GM06990 (cell line): Measurements from ENCODE around the gene SLC6A18.

Experiments
- DNase-seq: peaks from one replicate; pipeline ENCODE4 v3.0.0-alpha.2; 2011; ENCODE audit not compliant: insufficient read length; ENCODE audit errors: extremely low read depth
- H3K27me3 ChIP-seq: replicated peaks from 2 replicates; pipeline ENCODE4 v1.6.0; 2011; ENCODE audit warnings: low read length; ENCODE audit not compliant: control insufficient read depth, insufficient read depth
- H3K36me3 ChIP-seq: 2 replicates; pipeline ENCODE4 v1.5.1; 2011; ENCODE audit warnings: low read length; ENCODE audit not compliant: control insufficient read depth, insufficient read depth
- H3K4me3 ChIP-seq: replicated peaks from 2 replicates; pipeline ENCODE4 v1.5.1; 2011; ENCODE audit warnings: low read depth, mild to moderate bottlenecking, control low read depth, low read length
- TF ChIP-seq, protein P1 (sequence below): IDR thresholded peaks from 2 replicates; pipeline ENCODE4 v1.5.1; 2011; ENCODE audit warnings: low read length, control low read depth, mild to moderate bottlenecking, inconsistent platforms; ENCODE audit not compliant: insufficient read depth, poor library complexity, severe bottlenecking

The SLC6A18 gene, protein sequence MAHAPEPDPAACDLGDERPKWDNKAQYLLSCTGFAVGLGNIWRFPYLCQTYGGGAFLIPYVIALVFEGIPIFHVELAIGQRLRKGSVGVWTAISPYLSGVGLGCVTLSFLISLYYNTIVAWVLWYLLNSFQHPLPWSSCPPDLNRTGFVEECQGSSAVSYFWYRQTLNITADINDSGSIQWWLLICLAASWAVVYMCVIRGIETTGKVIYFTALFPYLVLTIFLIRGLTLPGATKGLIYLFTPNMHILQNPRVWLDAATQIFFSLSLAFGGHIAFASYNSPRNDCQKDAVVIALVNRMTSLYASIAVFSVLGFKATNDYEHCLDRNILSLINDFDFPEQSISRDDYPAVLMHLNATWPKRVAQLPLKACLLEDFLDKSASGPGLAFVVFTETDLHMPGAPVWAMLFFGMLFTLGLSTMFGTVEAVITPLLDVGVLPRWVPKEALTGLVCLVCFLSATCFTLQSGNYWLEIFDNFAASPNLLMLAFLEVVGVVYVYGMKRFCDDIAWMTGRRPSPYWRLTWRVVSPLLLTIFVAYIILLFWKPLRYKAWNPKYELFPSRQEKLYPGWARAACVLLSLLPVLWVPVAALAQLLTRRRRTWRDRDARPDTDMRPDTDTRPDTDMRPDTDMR

DNA sequence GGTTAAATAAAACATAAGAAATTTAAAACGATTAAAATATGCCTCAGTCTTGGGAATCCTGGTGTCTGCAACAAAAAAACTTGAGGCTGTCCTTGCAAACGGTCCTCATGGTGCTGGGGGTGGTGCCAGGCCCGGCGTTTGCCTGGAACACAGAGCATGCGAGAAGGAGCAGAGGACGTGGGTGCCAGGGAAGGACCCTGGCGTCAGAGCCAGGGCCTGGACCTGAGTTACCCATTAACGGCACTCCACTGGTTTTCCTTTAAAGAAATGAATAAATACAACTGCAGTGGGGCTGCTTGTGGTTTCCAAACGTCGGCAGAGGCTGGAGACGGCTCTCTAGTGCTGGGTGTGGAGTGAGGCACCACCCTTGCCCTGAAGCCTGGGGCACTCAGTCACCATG lies at the start of gene SLC6A18:
SLC6A18 (plus strand) TSS at position 301 of the 400 bp plus-strand sequence; CDS start at position 398, 97 bp downstream.
- TF ChIP-seq, protein P1, sequence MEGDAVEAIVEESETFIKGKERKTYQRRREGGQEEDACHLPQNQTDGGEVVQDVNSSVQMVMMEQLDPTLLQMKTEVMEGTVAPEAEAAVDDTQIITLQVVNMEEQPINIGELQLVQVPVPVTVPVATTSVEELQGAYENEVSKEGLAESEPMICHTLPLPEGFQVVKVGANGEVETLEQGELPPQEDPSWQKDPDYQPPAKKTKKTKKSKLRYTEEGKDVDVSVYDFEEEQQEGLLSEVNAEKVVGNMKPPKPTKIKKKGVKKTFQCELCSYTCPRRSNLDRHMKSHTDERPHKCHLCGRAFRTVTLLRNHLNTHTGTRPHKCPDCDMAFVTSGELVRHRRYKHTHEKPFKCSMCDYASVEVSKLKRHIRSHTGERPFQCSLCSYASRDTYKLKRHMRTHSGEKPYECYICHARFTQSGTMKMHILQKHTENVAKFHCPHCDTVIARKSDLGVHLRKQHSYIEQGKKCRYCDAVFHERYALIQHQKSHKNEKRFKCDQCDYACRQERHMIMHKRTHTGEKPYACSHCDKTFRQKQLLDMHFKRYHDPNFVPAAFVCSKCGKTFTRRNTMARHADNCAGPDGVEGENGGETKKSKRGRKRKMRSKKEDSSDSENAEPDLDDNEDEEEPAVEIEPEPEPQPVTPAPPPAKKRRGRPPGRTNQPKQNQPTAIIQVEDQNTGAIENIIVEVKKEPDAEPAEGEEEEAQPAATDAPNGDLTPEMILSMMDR, result no peak

DNA sequence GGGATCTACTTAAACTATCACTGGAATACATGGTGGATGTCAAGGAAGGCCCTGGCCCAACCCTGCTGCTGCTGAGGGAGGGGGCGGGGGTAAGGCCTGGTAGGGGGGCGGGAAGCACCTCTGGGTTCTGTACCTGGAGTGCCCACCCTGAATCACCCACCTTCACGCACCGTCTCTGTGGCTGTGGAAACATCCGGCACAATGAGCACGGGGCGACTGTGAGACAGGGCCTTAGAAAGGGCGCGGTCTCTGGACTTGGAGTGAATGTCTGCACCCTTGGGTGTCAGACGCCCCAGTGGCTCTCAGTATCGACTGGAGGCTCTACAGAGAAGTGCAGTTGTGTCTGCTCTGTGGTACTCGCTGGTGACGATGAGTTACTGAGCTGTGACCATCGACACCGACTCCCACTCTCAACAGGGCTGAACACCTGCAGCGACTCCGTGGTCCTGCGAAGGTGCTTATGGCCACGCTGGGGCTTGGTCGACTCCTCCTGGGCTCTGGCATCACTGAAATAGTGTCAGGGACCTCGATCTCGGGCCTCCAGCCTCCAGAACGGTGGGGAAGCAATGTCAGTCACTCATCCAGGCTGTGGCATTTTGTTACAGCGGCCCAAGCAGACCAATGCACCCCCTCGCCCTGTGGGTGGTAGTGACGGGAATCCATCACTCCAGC lies 49.2 kb upstream of the SLC6A18 start:
- TF ChIP-seq, protein P1, result no peak
- H3K4me3 ChIP-seq, result no peak overlapping the region
- DNase-seq, result no peak
- H3K27me3 ChIP-seq, result no peaks in the 10 kb centered on the region; the same call in 1 of the 2 replicates
- H3K36me3 ChIP-seq, result no peaks in the 10 kb centered on the region

More for the DNA sequence above, at the start of gene SLC6A18:
- H3K36me3 ChIP-seq, result no peaks in the 10 kb centered on the region
- H3K27me3 ChIP-seq, result no peaks in the 10 kb centered on the region; the same call in 1 of the 2 replicates
- no peak within 1 kb of the TSS for H3K4me3 ChIP-seq
- no peak for DNase-seq

DNA sequence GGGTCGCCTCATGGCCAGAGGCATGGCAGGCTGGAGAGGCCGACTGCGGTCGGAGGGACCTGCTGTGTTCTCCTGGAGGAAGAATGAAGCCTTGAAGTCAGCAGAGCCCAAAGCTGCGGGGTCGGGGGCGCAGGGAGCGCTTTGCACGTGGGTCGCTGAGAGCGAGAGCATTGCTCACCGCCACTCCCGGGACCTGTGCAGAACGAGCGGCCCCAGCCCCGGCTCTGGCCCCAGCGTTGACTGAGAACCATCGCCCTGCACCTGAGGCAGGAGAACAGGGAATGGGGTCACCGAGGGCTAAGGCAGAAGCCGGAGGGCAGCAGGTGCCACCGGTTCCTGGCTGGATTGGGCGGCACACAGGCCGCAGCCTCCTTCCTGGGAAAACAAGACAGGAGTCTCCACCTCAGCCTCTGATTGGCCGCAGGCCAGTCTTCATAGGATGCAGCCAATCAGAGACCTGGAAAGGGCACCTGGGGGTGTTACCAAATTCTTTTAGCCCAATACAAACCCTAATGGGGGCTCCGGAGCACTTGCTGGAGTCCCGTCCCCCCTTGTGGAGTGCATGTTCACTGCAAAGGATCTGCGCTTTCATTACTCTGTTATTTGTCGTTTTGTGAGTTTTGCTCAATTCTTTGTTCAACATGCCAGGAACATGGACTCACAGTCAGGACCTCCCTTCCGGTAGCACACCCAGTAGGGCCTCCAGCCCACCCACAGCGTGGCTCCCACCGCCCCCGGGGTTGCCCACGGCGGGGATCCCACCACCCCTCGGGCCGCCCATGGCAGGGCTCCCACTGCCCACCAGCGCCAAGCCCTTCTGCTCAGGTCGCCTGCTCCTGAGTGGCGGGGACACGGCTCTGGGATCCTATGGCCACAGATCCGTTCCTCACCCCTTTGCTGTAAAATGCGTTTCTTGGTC lies 48.4 kb upstream of the SLC6A18 start:
- H3K4me3 ChIP-seq, result no peak overlapping the region
- H3K36me3 ChIP-seq, result no peaks in the 10 kb centered on the region
- no peak for DNase-seq
- no peaks in the 10 kb centered on the region; the same call in 1 of the 2 replicates for H3K27me3 ChIP-seq
- TF ChIP-seq, protein P1, result no peak

DNA sequence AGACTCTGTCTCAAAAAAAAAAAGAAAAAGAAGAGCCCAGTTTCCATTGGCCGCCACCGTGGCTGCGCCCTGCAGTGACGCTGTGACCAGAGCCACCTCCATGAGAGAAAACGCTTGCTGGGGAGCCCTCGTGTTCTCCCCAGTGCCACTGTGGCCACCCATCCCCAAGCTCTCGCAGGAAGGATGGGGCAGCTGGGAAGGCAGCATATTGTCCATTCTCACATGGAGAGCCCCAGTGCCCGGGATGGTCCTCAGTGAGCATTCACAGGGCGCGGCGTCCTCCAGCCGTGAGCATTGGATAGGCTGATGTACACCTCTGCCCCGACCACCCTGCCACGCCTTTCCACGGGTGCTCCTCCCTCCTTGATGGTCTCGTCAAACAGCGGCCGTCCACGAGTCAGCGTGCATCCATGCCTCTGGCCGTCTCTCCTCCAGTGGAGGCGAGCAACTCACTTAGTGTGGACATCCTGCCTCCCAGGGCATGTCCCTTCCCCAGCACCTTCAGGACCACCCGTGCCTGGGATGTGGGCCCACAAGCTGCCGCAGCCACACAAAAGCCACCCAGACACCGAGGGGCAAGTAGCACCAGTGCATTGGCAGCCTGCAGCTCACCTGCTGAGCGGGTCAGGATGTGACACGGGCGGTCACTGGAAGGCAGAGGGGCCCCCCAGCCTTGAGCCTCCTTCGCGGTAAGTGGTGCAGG lies 47.2 kb upstream of the SLC6A18 start:
- H3K4me3 ChIP-seq, result no peak overlapping the region
- DNase-seq, result no peak
- TF ChIP-seq, protein P1, result no peak
- no peaks in the 10 kb centered on the region for H3K36me3 ChIP-seq
- H3K27me3 ChIP-seq, result no peaks in the 10 kb centered on the region; the same call in 1 of the 2 replicates
